BE2C (cell line): Measurements from ENCODE around the gene SMPDL3B.

Experiments used
- DNase-seq: peaks from one replicate; pipeline ENCODE4 v3.0.0-alpha.2; 2020
- H3K27me3 ChIP-seq: fragments of 250-450 bp; sonication (Bioruptor Pico); 2 replicates; pipeline ENCODE4 v1.5.1; 2020; ENCODE audit warnings: mild to moderate bottlenecking
- H3K36me3 ChIP-seq: fragments of 250-450 bp; sonication (Bioruptor Pico); 2 replicates; pipeline ENCODE4 v1.5.1; 2020; ENCODE audit warnings: mild to moderate bottlenecking
- H3K4me1 ChIP-seq: fragments of 250-450 bp; sonication (Bioruptor Pico); 2 replicates; pipeline ENCODE4 v1.5.1; 2020
- H3K4me3 ChIP-seq: 2 replicates; pipeline ENCODE4 v1.5.1; 2011; ENCODE audit warnings: low read depth, low read length
- H3K9me3 ChIP-seq: fragments of 250-450 bp; sonication (Bioruptor Pico); 2 replicates; pipeline ENCODE4 v1.5.1; 2020
- TF ChIP-seq, protein P1 (sequence below): IDR thresholded peaks from 2 replicates; pipeline ENCODE4 v1.5.1; 2012; ENCODE audit warnings: mild to moderate bottlenecking, low read depth, low read length

SMPDL3B gene

DNA sequence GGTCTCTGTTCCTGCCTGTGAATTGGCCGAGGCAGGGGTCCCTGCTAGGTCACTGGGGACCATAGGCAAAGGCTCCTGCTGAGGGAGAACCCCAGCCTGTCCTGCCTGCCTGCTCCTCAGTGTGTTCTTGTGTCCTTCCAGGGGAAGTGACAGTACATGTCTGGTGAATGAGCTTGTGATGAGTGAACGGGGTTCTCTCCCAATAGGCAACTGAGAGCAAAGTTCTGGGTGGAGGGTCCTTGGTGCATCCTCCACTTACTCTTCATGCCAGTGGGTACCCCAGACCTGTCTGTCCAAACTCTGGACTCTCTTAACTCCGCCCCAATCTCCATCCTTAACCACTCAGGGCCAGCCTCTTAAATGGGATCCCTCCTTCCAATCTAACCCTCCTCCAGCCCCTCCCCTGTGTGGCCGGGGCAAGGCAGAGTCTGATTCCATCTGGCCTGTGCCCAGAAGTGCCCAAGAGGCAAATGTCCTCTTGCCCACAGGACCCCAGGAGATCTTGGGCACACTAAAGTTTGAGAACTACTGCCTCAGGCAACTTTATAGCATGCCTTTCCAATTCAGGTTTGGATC is 26.9 kb downstream of the SMPDL3B start:
- Histone ChIP-seq H3K9me3 (no peaks in the 10 kb centered on the region), H3K4me1 (no peaks in the 10 kb centered on the region), H3K27me3 (no peaks in the 10 kb centered on the region), H3K36me3 (no peaks in the 10 kb centered on the region), H3K4me3 (no peak overlapping the region)
- TF ChIP-seq, protein P1, sequence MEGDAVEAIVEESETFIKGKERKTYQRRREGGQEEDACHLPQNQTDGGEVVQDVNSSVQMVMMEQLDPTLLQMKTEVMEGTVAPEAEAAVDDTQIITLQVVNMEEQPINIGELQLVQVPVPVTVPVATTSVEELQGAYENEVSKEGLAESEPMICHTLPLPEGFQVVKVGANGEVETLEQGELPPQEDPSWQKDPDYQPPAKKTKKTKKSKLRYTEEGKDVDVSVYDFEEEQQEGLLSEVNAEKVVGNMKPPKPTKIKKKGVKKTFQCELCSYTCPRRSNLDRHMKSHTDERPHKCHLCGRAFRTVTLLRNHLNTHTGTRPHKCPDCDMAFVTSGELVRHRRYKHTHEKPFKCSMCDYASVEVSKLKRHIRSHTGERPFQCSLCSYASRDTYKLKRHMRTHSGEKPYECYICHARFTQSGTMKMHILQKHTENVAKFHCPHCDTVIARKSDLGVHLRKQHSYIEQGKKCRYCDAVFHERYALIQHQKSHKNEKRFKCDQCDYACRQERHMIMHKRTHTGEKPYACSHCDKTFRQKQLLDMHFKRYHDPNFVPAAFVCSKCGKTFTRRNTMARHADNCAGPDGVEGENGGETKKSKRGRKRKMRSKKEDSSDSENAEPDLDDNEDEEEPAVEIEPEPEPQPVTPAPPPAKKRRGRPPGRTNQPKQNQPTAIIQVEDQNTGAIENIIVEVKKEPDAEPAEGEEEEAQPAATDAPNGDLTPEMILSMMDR, result no peak
- no peak for DNase-seq

DNA sequence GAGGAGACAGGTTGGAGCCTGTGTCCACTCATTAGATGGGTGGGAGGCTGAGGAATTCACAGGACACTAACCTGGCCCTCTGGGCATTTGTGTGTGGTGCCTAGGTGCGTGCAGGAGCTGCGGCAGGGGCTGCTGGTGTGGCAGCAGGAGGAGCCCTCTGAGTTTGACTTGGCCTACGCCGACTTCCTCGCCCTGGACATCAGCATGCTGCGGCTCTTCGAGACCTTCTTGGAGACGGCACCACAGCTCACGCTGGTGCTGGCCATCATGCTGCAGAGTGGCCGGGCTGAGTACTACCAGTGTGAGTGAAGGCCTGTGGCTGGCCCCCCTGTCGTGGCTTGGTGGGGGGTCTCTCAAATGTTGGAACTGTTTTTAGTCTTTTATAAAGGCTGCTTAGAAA is 28.6 kb downstream of the SMPDL3B start:
- Histone ChIP-seq H3K9me3 (no peaks in the 10 kb centered on the region), H3K36me3 (no peaks in the 10 kb centered on the region), H3K27me3 (no peaks in the 10 kb centered on the region), H3K4me1 (no peaks in the 10 kb centered on the region), H3K4me3 (no peak overlapping the region)
- TF ChIP-seq, protein P1, result no peak
- DNase-seq, result no peak

DNA sequence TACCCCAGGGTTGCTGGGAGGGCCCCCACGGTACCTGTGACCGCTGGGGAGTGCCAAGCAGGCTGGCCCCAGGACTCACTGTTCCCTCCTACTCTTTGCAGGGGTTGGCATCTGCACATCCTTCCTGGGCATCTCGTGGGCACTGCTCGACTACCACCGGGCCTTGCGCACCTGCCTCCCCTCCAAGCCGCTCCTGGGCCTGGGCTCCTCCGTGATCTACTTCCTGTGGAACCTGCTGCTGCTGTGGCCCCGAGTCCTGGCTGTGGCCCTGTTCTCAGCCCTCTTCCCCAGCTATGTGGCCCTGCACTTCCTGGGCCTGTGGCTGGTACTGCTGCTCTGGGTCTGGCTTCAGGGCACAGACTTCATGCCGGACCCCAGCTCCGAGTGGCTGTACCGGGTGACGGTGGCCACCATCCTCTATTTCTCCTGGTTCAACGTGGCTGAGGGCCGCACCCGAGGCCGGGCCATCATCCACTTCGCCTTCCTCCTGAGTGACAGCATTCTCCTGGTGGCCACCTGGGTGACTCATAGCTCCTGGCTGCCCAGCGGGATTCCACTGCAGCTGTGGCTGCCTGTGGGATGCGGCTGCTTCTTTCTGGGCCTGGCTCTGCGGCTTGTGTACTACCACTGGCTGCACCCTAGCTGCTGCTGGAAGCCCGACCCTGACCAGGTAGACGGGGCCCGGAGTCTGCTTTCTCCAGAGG is 31.8 kb downstream of the SMPDL3B start:
- H3K4me1 ChIP-seq, result no peaks in the 10 kb centered on the region
- no peaks in the 10 kb centered on the region for H3K9me3 ChIP-seq
- DNase-seq, result no peak
- H3K36me3 ChIP-seq, result no peaks in the 10 kb centered on the region
- no peak overlapping the region for H3K4me3 ChIP-seq
- TF ChIP-seq, protein P1, result no peak
- no peaks in the 10 kb centered on the region for H3K27me3 ChIP-seq

DNA sequence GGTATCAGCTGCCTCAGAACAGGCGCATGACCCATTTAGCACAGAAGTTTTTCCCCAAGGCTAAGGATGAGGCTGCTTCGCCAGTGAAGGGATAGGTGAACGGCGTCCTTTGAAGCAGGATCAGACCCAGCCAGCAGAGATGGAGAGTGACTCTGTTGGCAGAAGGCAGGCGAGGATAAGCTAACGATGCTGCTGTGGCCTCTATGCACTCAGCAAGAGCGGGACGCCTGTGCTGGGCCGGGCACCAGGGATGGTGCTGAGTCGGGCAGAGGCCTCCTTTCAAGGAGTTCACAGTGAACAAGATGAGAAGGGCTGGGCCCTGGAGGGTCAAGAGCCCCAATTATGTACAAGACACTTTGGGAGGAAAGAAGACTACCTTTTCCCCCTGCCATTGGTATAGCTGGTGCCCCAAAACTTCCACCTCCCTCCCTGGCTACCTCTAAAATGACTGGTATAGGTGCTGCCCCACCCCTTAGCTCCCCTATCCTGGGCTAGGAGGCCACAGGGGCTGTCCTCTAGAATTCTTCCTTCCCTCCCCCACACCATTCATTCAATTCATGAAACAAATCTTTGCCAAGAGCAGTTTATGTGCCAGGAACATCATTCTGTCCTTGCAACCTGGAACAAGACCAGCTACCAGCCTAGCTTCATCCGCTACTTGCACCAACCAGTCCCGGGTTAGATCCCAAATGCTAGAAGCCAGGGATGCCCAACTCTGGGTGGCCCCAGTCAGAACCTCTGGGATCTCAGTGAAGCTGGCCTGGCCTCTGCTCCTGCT is 32.5 kb downstream of the SMPDL3B start:
- Histone ChIP-seq H3K4me1 (0 out of 2 replicates have a peak, but pooled peaks cover 4% of the 10 kb centered on the region), H3K4me3 (no peak overlapping the region), H3K9me3 (no peaks in the 10 kb centered on the region), H3K36me3 (no peaks in the 10 kb centered on the region), H3K27me3 (no peaks in the 10 kb centered on the region)
- TF ChIP-seq, protein P1, result no peak
- DNase-seq, result no peak

DNA sequence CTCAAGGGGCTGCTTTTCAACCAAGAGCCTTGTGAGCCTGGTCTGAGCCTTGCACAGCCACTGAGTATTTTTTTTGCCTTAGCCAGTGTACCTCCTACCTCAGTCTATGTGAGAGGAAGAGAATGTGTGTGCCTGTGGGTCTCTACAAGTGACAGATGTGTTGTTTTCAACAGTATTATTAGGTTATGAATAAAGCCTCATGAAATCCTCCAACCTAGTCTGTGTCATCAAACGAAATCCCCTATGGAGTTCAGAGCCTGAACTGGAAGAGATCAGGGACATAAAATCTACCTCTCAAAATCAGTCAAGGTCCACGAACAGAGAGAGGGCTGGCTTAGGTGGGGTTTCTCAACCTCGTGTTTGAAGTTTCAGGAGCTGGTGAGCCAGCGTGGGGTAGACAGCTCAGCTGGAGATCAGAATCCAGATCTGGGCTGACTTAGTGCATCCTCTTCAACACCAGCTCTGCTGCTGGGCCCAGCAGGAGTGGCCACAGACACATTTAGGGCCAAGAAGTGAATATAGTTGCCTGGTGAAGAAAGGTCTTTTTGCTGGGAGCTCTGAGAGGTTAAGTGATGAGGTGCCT is 33.2 kb downstream of the SMPDL3B start:
- Histone ChIP-seq H3K36me3 (no peaks in the 10 kb centered on the region), H3K27me3 (no peaks in the 10 kb centered on the region), H3K9me3 (no peaks in the 10 kb centered on the region), H3K4me1 (0 out of 2 replicates have a peak, but pooled peaks cover 4% of the 10 kb centered on the region), H3K4me3 (no peak overlapping the region)
- TF ChIP-seq, protein P1, result no peak
- DNase-seq, result no peak
